ENCODE measurements around the gene USF1.
A peak's percentile ranks its signal among the peaks of the same experiment; 100 is the strongest.
"Not testable (repeated sequence)": the region's sequence is repeated elsewhere in the genome, so short reads cannot be mapped to it uniquely, and the experiment has no call there.

USF1 gene

DNA sequence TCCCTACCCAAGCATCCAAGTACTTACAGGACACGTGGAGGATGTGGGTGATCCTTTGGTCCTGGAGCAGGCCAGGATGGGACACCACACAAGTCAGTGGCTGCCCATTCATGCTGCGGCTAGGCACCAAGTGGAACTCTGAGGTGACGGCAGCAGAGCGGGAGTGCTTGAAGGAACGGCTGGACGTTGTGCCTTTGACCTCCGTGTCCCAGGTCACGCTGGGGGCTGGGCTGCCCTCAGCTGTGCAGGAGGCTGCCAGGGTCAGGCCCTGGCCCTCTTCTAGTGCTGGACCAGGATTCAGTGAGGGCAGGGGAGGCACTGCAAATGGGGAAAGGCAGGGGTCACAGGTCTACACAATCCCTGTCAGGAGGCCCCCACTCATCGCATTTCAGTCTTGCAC, 31.6 kb upstream of the USF1 start:
- no peak for DNase-seq

DNA sequence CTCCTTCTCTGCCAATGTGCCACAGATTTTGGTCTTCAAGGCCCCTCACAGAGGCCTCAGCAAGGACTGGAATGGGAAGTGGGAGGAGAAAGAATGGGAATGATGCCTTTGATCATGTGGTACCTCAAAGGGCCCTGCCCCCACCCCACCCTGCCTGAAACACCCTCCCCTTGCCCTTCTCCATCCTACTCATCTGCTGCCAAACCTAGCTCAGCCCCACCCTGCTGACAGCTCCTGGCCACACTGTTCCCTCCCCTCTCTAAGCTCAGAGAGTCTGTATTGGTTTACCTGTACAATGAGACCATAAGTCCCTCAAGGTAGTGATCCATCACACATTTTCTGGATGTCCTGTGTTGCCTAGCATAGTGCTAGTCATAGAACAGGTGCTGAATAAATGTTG, 30.6 kb upstream of the USF1 start:
- no peak for DNase-seq

DNA sequence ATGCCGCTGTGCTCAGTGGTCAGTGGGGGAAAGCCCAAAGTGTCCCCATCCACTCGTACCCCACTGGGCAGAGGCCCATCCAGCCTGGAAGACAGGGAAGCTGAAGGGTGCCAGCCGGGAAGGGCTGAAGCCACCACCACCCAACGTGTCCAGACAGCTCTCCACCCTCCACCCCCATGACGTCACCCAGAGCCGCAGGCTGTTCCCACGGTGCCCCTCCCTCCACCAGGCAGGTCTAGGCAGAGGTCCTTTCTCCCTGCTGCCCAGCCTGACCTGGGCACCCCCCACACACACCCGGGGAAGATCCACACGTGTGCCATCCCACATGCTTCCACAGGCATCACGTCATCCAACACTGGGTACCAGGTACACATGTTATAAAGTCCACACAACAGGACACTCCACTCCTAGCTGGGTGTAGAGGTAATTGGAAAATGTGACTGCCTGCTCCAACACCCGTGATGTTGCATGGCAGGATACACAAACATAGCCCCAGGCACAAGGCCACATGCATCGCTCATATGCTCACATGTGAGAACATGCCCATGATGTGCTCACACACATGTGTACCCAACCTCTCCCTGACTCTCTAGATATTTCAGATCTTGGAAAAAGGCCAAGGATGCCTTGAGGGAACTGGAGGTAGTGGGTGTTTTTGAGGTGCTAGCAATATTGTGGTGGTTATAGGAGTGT, 29.0 kb upstream of the USF1 start:
- DNase-seq, result peak in 1 of 2 experiments; percentile 36

DNA sequence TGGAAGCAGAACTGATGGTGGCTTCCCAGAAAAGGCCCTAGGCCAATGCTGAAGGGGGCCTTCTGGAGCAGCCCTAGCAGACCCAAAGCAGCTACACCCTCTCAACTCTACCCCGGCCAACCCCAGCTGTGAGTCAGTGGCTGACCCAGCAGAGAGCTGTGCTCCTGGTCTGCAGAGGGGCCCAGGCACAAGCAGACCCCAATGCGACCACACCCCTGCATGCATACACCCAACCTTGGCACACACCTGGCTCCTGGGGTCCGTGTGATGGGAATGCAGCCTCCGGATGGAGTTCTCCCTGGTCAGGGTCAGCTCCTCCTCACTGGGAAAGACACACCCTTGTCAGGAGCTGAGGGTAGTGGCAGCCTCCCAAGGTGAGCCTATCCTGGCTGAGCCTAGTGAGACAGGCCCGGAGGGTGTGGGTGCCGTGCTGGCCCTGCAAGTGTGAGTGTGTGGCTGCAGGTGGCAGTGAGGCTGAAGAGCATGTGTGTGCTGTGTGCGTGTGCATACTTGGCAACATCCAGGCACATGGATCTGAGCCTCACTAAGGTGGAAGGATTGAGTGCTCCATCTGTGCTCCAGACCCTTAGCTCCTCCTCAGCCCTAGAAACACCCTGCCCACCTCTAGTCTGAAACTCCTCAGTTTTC, 27.8 kb upstream of the USF1 start:
- DNase-seq, result no peak

DNA sequence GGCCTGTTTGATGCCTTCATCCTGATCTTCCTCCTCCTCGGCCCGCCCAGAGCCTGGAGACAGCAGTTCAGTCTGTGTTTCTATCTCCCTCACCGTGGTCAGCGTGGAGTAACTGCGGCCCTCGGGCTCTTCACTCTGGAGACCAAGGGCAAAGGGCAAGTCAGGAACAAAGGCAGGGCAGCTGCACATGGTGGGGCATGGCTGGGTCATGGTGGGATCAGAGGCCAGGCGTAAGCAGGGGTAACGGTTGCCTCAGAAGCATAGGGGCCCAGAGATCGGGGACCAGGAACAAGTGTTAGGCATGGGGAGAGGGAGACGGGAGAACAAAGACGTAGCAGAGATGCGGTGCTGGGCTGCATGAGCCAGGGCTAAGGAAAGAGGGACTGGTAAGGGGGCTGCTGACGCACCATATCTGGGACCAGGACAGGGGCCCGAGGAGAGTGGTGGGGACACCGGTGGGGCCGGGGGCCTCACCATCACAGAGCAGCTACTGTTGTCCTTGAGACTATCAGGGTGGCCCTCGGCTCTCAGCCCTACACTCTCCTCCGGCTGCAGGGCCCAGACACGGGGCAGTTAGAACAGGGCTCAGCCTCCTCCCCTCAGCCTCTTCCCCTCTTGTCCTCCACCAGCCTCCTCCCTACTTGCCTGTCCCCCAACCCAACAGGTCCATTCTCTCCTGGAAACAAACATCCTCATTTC, 27.1 kb upstream of the USF1 start:
- DNase-seq, result no peak

DNA sequence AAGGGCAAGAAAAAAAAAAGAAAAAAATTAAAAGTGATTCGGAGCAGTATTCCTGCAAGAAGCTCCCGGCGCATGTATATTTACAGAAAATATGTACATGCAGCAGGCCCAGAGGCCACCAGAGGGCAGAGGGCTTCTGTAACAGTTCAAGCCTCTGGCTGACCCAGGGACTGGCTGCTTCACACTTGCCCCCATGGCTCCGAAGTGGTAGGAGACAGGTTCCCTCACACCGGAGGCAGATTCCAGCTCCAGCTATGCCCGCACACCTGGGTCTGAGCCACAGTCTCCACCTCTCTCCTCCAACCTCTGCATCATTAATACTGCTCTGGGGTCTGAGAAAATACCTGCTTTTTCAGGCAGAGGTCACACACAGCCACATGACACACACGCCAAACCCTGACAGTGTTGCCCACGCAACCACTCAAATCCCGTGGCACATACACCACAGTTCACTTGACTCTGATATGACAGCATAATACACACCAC, 26.2 kb upstream of the USF1 start:
- DNase-seq, result peak in 1 of 2 experiments; percentile 80

DNA sequence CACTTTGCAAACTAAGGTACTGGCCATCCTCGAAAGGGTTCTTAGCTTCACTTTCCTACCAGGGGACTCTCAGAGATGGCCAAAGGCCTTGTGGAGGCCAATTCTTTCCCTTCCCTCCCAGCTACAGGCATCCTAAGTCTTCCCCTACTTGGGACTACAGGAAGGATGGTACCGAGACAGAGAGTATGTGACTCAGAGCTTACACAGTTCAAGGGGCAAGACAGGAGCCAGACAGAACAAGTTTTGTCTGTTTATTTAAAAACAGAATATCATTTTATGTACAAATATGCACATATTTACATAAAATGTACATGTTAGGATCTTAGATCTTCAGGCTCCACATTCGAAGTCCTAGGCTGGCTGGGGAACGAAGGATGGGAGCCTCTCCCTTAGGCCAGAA, 25.0 kb upstream of the USF1 start:
- DNase-seq, result no peak

DNA sequence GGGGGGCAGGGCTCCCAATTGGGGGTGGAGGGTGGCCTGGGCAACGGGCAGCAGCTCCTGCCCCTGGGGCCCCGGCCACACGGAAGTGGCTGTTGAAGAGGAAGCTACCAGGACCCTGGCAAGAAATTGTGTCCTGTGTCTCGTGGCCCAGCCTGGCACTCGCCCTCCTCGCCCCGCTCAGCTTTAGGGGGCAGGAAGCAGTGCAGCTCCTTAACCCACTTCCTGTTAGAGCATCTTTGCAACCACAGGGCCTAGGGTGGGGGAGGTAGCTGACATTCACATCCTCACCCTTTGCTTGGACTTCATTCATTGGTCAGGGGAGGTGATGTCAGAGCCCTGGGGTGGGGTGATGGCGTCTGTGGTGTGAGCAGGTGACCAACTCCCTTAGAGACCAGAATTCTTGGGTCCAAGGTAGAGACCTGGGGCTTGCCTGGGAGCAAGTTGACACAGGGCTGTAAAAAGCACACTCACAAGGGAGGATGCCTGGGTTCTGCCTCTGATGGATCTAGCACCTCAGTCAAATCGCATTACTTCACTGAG, 24.0 kb upstream of the USF1 start, which contains the start of gene ARHGAP30:
Gene ARHGAP30, minus strand, starts transcription at position 161 of the 540 bp plus-strand sequence. CDS start 267 bp downstream, outside the sequence.
- DNase-seq, result no peak

DNA sequence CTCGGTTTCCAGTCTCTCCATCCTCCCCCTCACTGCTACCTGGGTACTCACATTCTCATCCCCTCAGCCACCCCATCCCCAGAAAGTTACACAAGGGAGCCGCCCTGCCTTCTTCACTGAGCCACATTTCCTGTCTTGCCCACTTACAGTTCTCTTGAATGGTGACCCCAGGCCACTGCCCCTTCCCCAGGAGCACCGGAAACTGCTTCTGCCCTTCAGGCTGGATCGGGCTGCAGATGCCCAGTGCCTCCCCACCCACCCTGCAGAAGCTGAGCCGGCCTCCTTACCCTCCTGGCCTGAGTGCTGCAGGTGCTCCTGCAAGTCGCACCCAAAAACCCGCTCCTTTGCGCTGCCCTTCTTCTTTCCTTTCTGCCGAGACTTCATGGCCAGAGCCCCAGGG, 23.5 kb upstream of the USF1 start:
- no peak for DNase-seq

DNA sequence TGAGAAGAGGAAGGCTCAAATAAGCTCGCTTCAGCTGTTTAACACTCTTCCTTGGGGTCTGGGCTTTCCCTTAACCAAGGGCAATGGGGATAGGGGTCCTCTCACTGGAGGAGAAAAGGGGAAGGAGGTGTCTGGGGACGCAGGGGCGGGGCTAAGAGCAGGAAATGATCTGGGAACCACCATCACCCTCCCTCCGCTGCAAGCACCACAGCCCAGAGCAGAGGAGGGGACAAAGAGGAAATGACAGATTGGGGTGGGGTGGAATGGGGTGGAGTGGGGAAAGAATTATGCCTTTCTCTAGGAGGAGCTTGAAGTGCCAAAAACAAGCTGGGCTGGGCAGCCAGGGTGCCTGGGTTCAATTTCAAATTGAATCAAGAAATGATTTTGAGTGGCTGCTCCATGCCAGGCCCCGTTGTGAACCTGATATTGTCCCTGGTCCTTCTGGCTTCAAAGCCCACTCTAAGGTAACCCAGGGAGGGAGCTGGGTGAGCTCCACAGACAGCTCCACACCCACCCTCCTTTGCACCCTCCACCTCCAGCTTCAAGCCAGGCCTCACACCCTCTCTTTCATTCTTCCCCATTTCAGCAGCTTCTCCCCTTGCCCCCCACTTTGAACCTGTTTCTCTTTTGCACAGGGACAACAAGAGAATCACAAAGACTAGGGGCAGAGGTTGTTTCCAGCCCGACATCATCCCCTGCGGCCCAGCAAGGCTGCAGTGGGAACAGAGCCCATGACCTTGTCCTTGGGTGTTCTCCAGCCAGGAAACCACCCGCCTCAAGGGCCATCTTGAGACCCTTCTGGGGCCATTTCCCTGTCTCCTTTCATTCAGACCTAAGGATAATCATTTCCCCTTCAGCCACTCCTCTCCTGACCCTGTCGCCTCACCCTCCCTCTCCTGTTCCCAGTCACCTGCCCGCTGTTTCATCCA, 22.8 kb upstream of the USF1 start:
- DNase-seq, result no peak

DNA sequence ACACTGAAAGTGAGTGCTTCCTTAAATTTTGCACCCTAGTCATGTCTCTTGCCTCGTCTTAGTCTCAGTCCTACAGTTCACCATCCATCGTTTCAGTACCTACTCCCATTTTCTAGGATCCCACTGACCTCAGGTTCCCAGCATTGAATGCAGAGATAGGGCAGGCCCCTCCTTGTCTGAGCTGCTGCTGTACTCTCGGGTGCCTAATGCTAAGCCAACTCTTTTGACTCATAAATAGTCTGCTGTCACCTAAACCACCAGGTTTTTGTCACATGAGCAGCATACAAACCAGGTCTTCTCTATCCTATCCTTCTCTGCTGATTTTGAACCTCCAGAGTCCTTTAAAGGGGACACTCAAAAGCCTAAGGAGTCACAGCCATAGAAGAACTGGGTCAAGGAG, 20.9 kb upstream of the USF1 start:
- no peak for DNase-seq

DNA sequence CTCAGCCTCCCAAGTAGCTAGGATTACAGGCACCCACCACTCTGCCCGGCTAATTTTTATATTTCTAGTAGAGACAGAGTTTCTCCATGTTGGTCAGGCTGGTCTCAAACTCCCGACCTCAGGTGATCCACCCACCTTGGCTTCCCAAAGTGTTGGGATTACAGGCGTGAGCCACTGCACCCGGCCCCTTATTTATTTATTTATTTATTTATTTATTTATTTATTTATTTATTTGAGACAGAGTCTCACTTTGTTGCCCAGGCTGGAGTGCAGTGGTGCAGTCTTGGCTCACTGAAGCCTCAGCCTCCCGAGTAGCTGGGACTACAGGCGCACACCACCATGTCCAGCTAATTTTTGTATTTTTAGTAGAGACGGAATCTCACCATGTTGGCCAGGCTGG, 19.9 kb upstream of the USF1 start:
- not testable (repeated sequence) for DNase-seq

DNA sequence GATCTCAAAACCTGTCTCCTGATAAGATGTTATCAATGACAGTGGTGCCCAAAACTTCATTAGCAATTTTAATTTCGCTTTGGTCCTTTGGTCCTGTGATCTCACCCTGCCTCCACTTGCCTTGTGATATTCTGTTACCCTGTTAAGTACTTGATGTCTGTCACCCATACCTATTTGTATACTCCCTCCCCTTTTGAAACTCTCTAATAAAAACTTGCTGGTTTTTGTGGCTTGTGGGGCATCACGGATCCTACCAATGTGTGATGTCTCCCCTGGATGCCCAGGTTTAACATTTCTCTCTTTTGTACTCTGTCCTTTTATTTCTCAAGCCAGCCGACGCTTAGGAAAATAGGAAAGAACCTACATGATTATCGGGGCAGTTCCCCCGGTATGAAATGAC, 18.2 kb upstream of the USF1 start:
- DNase-seq, result not testable (repeated sequence)

DNA sequence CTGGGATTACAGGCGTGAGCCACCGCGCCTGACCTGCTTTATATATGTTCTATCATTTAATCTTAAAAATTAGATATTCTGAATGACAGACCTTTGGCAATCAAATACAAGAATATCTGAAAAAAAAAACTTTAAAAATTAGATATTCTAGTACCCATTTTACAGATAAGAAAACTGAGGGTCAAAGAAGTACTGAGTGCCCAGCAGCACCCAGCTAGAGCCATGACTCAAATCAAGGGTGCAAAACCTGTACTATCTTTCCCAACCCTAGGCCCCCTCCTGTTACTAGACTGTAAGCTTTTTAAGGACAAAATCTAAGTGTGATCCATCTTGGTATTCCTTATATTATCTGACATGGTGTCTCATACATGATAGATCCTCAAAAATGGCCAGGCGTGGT, 15.6 kb upstream of the USF1 start:
- DNase-seq, result no peak

DNA sequence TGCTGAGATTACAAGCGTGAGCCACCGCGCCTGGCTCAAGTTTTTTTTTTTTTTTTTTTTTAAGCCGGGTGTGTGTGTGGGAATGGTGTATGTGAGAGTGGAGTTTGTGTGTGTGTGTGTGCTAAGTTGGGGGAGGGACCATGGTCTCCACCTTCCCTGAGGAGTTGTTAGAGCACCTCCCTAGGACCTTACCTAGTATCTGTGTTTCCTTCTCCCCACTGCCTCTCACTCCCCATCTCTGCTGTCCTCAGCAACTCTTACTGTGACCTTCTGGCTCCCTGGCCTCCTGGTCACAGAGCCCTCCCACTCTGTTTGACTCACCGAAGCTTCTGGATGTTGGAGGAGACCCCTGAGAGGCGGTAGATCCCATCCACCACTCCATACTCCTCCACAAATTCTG, 13.5 kb upstream of the USF1 start:
- no peak for DNase-seq

DNA sequence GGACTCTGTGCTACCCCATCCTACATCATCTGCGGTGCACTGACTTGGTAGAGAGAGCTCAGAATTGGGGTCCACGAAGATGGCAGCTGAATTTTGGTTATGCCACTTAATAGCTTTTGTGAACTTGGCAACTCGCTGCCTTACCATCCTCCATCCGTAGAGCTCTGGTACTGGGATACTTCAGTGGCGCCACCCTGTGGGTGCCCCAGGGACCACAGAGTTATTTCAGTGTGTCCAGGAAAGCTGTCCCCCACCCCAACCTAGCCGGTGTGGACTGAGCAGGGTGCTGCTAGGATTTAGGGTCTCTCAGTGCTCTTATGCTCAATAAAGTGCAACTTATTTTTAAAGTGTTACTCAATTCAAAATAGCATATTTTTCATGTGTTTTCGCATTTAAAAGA, 9.0 kb upstream of the USF1 start:
- DNase-seq, result no peak

DNA sequence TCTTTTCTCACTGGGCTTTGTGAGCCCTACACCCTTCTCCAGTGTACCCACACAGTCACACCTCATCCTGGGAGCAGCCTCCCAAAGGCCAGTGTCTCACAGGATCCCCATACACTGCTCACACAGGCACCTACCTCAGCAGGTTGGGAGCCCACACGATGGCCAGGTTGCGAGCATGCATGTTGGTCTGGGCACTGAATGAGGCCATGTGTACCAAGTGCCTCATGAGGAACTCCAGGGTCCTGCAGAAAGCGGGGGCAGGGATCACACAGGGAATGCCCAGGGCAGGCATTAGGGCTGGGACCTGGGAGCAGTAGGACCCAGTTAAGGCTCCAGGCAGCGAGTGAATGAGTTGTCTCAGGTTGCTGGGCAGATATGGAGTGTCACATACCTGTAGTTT, 8.5 kb upstream of the USF1 start:
- no peak for DNase-seq

DNA sequence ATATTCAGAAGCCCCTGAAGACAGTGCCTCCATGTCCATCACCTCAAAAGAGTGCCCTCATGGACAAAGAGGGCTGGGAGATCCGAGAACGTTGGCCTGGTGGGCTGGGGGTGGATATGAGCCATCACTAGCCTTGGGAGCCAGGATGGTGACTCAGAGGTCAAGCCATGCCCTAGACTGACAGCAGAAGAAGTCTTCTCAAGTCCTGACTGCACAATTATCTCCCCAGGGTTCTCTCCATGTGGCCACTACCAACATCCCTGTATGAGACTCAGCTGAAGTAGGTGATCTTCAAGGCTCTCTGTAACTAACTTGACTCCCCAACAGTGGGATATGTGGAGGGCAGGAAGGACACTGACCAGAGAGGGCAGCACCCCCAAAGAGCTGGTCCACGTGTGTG, 7.1 kb upstream of the USF1 start:
- DNase-seq, result no peak

DNA sequence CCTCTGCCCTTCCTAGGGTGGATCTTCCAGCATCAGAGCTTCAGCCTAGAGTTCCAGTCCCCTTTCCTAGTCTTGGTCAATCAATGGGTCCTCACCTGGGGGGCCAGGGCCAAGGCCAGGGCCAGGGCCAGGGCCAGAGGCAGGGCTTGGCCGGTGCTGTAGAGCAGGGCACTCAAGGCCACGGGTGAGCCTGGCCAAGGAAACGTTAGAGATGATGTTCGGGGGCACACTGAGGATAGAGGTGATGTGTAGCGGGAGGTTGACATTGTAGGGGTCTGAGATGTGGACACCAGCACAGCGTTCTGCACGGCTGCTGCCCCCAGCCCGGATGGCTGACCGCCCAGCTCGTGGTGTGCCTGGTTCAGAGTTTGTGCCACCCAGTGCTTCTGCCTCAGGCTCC, 5.4 kb upstream of the USF1 start:
- DNase-seq, result no peak

DNA sequence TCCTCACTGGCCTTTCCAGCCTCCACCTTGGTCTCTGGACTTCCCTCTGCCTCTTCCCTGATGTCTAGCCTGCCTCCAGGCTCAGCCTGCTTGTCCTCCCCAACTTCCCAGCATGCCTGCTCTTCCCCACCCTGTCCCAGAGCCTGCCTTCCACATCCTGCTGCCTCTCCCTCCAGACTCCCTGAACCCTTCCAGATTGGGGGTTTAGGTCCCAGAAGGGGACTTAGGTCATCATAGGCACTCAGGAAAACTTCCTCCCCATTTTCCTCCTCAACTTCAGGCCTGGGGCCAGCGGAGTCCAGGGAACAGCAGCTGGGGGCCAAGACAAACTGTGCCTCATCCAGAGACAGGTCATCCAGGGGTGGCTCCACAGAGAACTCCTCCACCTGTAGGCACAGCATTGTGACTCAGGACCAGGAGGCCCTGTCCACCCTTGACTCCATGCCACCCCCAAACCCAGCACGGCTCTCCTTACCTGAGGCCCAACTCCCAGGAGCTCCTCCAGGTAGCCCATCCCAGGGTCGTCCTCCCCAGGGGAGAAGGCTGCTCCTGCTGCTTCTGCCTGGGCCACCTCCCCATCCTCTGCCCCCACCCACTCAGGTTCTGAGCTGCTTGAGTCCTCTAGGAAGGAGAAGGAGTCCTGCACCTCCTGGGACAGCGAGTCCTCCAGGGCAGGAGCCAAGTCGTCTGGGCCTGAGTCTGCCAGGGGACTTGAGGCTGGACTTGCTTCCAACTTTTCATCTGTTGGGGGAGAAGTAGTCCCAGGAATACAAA, 3.4 kb upstream of the USF1 start:
- no peak for DNase-seq
